Calu3 (cell line): ENCODE measurements around the gene ABCA8. TPM values are rescaled to one million over a fixed set of nuclear protein-coding genes. Genes with fewer than 3 reads are reported as not detected.

Experiments
- BruUV-seq: library from RNA; stranded (reverse); fragments of 400-500 nt; replicated peaks from 2 replicates; lab custom pipeline; 2021; lab: Mats Ljungman, UMichigan
- CTCF ChIA-PET: fragments of 300-600 bp; sonication (Branson Sonifier 250); formaldehyde crosslinking; loops from one replicate; lab custom pipeline; 2022; ENCODE audit warnings: antibody characterized with exemption; lab: Charles Lee
- DNase-seq: peaks from one replicate; pipeline ENCODE4 v3.0.0; 2022
- H3K27ac Mint-ChIP-seq: one replicate; pipeline ENCODE4 v1.8.0; 2022; ENCODE audit warnings: mixed read lengths; ENCODE audit not compliant: unreplicated experiment
- H3K27me3 Mint-ChIP-seq: one replicate; pipeline ENCODE4 v1.8.0; 2022; ENCODE audit warnings: mixed read lengths; ENCODE audit not compliant: unreplicated experiment
- H3K36me3 Mint-ChIP-seq: one replicate; pipeline ENCODE4 v1.8.0; 2022; ENCODE audit warnings: mild to moderate bottlenecking, moderate library complexity, mixed read lengths; ENCODE audit not compliant: insufficient read depth, unreplicated experiment
- H3K4me1 Mint-ChIP-seq: one replicate; pipeline ENCODE4 v1.8.0; 2022; ENCODE audit warnings: mild to moderate bottlenecking, low read depth, mixed read lengths; ENCODE audit not compliant: unreplicated experiment
- H3K4me3 Mint-ChIP-seq: one replicate; pipeline ENCODE4 v1.8.0; 2022; ENCODE audit warnings: mild to moderate bottlenecking, low read depth, moderate library complexity, mixed read lengths; ENCODE audit not compliant: unreplicated experiment
- H3K9me3 Mint-ChIP-seq: one replicate; pipeline ENCODE4 v1.8.0; 2022; ENCODE audit warnings: low read depth, mixed read lengths; ENCODE audit not compliant: unreplicated experiment
- CTCF ChIP-seq: fragments of 200-600 bp; IDR thresholded peaks from one replicate; pipeline ENCODE4 v1.8.0; 2022; ENCODE audit warnings: antibody characterized with exemption; ENCODE audit not compliant: unreplicated experiment
- intact Hi-C: fragments of 100-400 bp; cut with micrococcal nuclease; formaldehyde crosslinking; loops from one replicate; pipeline ENCODE4 v1.10.0; 2022; ENCODE audit not compliant: unreplicated experiment
- total RNA-seq: library from RNA; stranded (reverse); gene quantifications from 2 replicates; pipeline ENCODE4 v1.2.3, GENCODE V29; 2022

Gene ABCA8
- total RNA-seq, 1 experiment from 2014 or later, result not detected

GRCh38 chr17:68939195-68939594, 16.0 kb downstream of the ABCA8 start:
- CTCF ChIA-PET, result no interaction called here
- intact Hi-C loops, result no loop called here
- Mint-ChIP-seq H3K9me3 (no peaks in the 10 kb centered on the region), H3K36me3 (no peaks in the 10 kb centered on the region), H3K27ac (no peak overlapping the region), H3K4me1 (no peaks in the 10 kb centered on the region), H3K27me3 (no peaks in the 10 kb centered on the region), H3K4me3 (no peak overlapping the region)
- TF ChIP-seq CTCF, result no peak
- no peak for DNase-seq
- no TSS peak for BruUV-seq

GRCh38 chr17:68937890-68938514, 17.2 kb downstream of the ABCA8 start:
- DNase-seq, result no peak
- Mint-ChIP-seq H3K36me3 (no peaks in the 10 kb centered on the region), H3K4me3 (no peak overlapping the region), H3K9me3 (no peaks in the 10 kb centered on the region), H3K27ac (no peak overlapping the region), H3K4me1 (no peaks in the 10 kb centered on the region), H3K27me3 (no peaks in the 10 kb centered on the region)
- BruUV-seq, result no TSS peak
- TF ChIP-seq CTCF, result no peak
- CTCF ChIA-PET, result no interaction called here
- intact Hi-C loops, result no loop called here

GRCh38 chr17:68927516-68927915, 27.7 kb downstream of the ABCA8 start:
- DNase-seq, result no peak
- no TSS peak for BruUV-seq
- H3K4me1 Mint-ChIP-seq, result no peaks in the 10 kb centered on the region
- H3K4me3 Mint-ChIP-seq, result no peak overlapping the region
- CTCF ChIA-PET, result no interaction called here
- intact Hi-C loops, result no loop called here
- no peak overlapping the region for H3K27ac Mint-ChIP-seq
- no peaks in the 10 kb centered on the region for H3K27me3 Mint-ChIP-seq
- H3K36me3 Mint-ChIP-seq, result no peaks in the 10 kb centered on the region
- TF ChIP-seq CTCF, result no peak
- no peaks in the 10 kb centered on the region for H3K9me3 Mint-ChIP-seq

GRCh38 chr17:68924793-68925720, 30.1 kb downstream of the ABCA8 start:
- H3K4me1 Mint-ChIP-seq, result no peaks in the 10 kb centered on the region
- no peaks in the 10 kb centered on the region for H3K36me3 Mint-ChIP-seq
- DNase-seq, result no peak
- BruUV-seq, result no TSS peak
- CTCF ChIA-PET, result no interaction called here
- TF ChIP-seq CTCF, result no peak
- peaks cover under 1% of the 10 kb centered on the region for H3K9me3 Mint-ChIP-seq
- intact Hi-C loops, result no loop called here
- no peak overlapping the region for H3K4me3 Mint-ChIP-seq
- no peak overlapping the region for H3K27ac Mint-ChIP-seq
- no peaks in the 10 kb centered on the region for H3K27me3 Mint-ChIP-seq
